ENCODE results near the gene FIBP. TPM values are rescaled to one million over a fixed set of nuclear protein-coding genes. Genes with fewer than 3 reads are reported as not detected.

The FIBP gene
- total and polyA plus RNA-seq, 4 donors, result 47.1 to 77.2 (median 62.2) TPM

DNA sequence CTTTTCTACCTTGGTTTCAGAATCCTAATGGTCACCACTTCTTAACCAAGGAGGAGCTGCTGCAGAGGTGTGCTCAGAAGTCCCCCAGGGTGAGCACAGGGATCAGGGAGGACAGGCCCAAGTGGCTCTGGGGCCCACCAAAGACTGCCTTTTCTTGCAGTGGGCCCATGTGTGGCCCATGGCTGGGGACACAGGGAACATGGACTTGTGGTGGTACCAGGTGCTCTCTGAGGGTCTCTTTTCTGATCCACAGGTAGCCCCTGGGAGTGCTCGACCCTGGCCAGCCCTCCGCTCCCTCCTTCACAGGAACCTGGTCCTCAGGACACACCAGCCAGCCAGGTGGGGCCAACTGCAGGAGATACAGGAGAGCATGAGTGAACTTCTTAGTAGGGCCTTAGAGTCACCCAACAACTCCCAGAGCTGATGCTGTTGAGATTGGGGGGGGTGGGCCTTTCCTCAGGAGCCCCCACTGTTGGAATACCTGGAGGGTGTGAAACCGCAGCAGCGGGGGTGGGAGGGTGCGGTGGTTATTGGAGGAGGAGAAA is 26.0 kb downstream of the FIBP start:
- Histone ChIP-seq H3K4me1 (ENCODE audit: control insufficient read depth in 5 of 5, insufficient read depth in 5 of 5, low read length in 5 of 5) (peaks cover 0 to 29% (median 10%) of the 10 kb centered on the region in 5 donors), H3K9me3 (ENCODE audit: control insufficient read depth in 4 of 4, insufficient read depth in 3 of 4, low read length in 3 of 4) (no peaks in the 10 kb centered on the region), H3K27ac (ENCODE audit: low read depth in 1 of 2, low read length in 1 of 2) (no peak overlapping the region), H3K36me3 (ENCODE audit: control insufficient read depth in 4 of 4, insufficient read depth in 4 of 4, low read length in 4 of 4) (peaks cover 13 to 51% (median 24%) of the 10 kb centered on the region in 4 donors), H3K4me3 (no peak overlapping the region), H3K9ac (ENCODE audit: insufficient read depth in 1 of 2, low read length in 2 of 2) (no peak overlapping the region), H3K27me3 (ENCODE audit: control insufficient read depth in 3 of 3, insufficient read depth in 3 of 3, low read length in 2 of 3) (no peaks in the 10 kb centered on the region)
- TF ChIP-seq, protein P1, sequence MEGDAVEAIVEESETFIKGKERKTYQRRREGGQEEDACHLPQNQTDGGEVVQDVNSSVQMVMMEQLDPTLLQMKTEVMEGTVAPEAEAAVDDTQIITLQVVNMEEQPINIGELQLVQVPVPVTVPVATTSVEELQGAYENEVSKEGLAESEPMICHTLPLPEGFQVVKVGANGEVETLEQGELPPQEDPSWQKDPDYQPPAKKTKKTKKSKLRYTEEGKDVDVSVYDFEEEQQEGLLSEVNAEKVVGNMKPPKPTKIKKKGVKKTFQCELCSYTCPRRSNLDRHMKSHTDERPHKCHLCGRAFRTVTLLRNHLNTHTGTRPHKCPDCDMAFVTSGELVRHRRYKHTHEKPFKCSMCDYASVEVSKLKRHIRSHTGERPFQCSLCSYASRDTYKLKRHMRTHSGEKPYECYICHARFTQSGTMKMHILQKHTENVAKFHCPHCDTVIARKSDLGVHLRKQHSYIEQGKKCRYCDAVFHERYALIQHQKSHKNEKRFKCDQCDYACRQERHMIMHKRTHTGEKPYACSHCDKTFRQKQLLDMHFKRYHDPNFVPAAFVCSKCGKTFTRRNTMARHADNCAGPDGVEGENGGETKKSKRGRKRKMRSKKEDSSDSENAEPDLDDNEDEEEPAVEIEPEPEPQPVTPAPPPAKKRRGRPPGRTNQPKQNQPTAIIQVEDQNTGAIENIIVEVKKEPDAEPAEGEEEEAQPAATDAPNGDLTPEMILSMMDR (IDR thresholded peaks at IDR 0.05; ENCODE audit: control extremely low read depth, extremely low read depth), result no peak
- WGBS, 2 donors, result 77 to 92% methylated on average over 5 of the region's 5 CpGs
- ATAC-seq (ENCODE audit: insufficient read depth, low FRiP score) (no peak), DNase-seq (peak in 1 of 3 donors; percentile 7)

- ATAC-seq (ENCODE audit: insufficient read depth, low FRiP score) (no peak), DNase-seq (peak in 1 of 3 donors; percentile 12)
- peaks cover 0 to 30% (median 11%) of the 10 kb centered on the region in 5 donors for H3K4me1 ChIP-seq (ENCODE audit: control insufficient read depth in 5 of 5, insufficient read depth in 5 of 5, low read length in 5 of 5)
- TF ChIP-seq, protein P1 (IDR thresholded peaks at IDR 0.05; ENCODE audit: control extremely low read depth, extremely low read depth), result no peak
- peaks cover 13 to 48% (median 25%) of the 10 kb centered on the region in 4 donors for H3K36me3 ChIP-seq (ENCODE audit: control insufficient read depth in 4 of 4, insufficient read depth in 4 of 4, low read length in 4 of 4)
- H3K27me3 ChIP-seq (ENCODE audit: control insufficient read depth in 3 of 3, insufficient read depth in 3 of 3, low read length in 2 of 3), result no peaks in the 10 kb centered on the region
- H3K9me3 ChIP-seq (ENCODE audit: control insufficient read depth in 4 of 4, insufficient read depth in 3 of 4, low read length in 3 of 4), result no peaks in the 10 kb centered on the region
- H3K27ac ChIP-seq (ENCODE audit: low read depth in 1 of 2, low read length in 1 of 2), result no peak overlapping the region
- peak overlapping the region in 1 of 2 donors; percentile 69 for H3K9ac ChIP-seq (ENCODE audit: insufficient read depth in 1 of 2, low read length in 2 of 2)
- WGBS, 2 donors, result 90 to 92% methylated on average over 13 of the region's 13 CpGs
- H3K4me3 ChIP-seq, result peak overlapping the region; percentile 85
These were observed 26.6 kb downstream of the FIBP start for GRCh38 chr11:65861533-65862183.

- Histone ChIP-seq H3K27me3 (ENCODE audit: control insufficient read depth in 3 of 3, insufficient read depth in 3 of 3, low read length in 2 of 3) (no peaks in the 10 kb centered on the region), H3K9me3 (ENCODE audit: control insufficient read depth in 4 of 4, insufficient read depth in 3 of 4, low read length in 3 of 4) (no peaks in the 10 kb centered on the region), H3K27ac (ENCODE audit: low read depth in 1 of 2, low read length in 1 of 2) (peak overlapping the region; percentile 96 to 98), H3K4me3 (peak overlapping the region; percentile 85), H3K36me3 (ENCODE audit: control insufficient read depth in 4 of 4, insufficient read depth in 4 of 4, low read length in 4 of 4) (peaks cover 10 to 45% (median 25%) of the 10 kb centered on the region in 4 donors), H3K9ac (ENCODE audit: insufficient read depth in 1 of 2, low read length in 2 of 2) (peak overlapping the region; percentile 8 to 69), H3K4me1 (ENCODE audit: control insufficient read depth in 5 of 5, insufficient read depth in 5 of 5, low read length in 5 of 5) (peaks cover 0 to 36% (median 16%) of the 10 kb centered on the region in 5 donors)
- TF ChIP-seq, protein P1 (IDR thresholded peaks at IDR 0.05; ENCODE audit: control extremely low read depth, extremely low read depth), result no peak
- 12 to 15% methylated on average over 14 of the region's 14 CpGs for WGBS, 2 donors
- DNase-seq (no peak), ATAC-seq (ENCODE audit: insufficient read depth, low FRiP score) (no peak)
These were observed 27.1 kb downstream of the FIBP start for GRCh38 chr11:65861165-65861505.

All from lung (tissue), 12 donors.